Lower leg skin (tissue), 4 donors: Measurements from ENCODE around the gene ADORA2B. TPM values are rescaled to one million over a fixed set of nuclear protein-coding genes. Genes with fewer than 3 reads are reported as not detected.

Experiments used
- DNase-seq, 2 donors: peaks; one replicate each; pipeline ENCODE4 v3.0.0-alpha.2; 2019; ENCODE audit warnings: low spot score in 2 of 2
- H3K4me3 ChIP-seq: fragments of 200-600 bp; sonication (generic); 2 replicates; pipeline ENCODE4 v1.5.1; 2017; ENCODE audit warnings: mild to moderate bottlenecking, low read depth; ENCODE audit not compliant: poor library complexity, severe bottlenecking
- POLR2A ChIP-seq, 2 donors: fragments of 450-650 bp; IDR thresholded peaks; one replicate each; pipeline ENCODE4 v1.6.1; 2016 to 2017; ENCODE audit warnings: antibody characterized with exemption in 2 of 2, mild to moderate bottlenecking in 1 of 2, moderate library complexity in 1 of 2
- WGBS, 2 donors: methylation state at CpG; one replicate each; pipeline ENCODE4 v1.1.5; 2018; 5-methylcytosine and 5-hydroxymethylcytosine counted together
- intact Hi-C: fragments of 100-400 bp; cut with DNase I; formaldehyde crosslinking; loops from one replicate; pipeline ENCODE4 v1.15.0; 2023; ENCODE audit warnings: low total_unique reads
- total RNA-seq, 4 donors: library from RNA; depleted of rRNA; stranded (reverse); fragments of >200 nt; gene quantifications; one replicate each; pipeline ENCODE4 v1.1.0, GENCODE V29; 2016
- TF ChIP-seq, protein P1 (sequence below), 3 donors: fragments of 450-650 bp; IDR thresholded peaks; one replicate each; pipeline ENCODE4 v1.5.1; 2016; ENCODE audit warnings: antibody characterized with exemption in 3 of 3, mild to moderate bottlenecking in 3 of 3, moderate library complexity in 2 of 3

The ADORA2B gene
- total RNA-seq, 4 donors from 2014 or later: 21.2 to 37.0 (median 29.8) TPM

DNA sequence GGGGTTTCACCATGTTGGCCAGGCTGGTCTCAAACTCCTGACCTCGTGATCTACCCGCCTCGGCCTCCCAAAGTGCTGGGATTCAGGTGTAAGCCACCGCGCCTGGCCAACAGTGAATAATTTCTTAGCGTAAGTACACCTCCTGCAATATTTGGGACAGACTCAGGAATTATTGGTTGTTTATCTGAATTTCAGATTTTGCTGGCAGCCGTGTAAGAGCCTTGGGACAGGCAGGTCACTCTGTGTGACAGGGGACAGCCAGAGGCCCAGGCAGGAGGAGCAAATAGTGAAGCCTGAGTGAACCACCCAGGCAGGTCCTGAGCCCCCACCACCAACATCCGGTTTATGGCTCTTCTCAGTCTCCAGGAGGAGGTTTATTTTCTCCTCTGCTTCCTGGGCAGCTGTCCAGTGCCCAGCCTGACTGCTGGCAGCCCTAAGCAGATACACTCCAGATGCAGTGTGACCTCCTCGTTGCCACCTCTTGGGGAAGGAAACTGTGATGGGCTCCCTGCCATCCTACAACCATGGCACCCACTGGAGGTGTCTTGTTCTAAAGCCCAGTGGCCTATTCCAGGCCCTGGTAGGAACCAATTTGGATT is 26.2 kb upstream of the ADORA2B start:
- intact Hi-C loops: no loop called here
- WGBS, 2 donors: 88 to 93% methylated on average over 9 of the region's 9 CpGs
- no peak overlapping the region for H3K4me3 ChIP-seq
- peak in 1 of 2 donors; percentile 50 for DNase-seq
- TF ChIP-seq, protein P1, sequence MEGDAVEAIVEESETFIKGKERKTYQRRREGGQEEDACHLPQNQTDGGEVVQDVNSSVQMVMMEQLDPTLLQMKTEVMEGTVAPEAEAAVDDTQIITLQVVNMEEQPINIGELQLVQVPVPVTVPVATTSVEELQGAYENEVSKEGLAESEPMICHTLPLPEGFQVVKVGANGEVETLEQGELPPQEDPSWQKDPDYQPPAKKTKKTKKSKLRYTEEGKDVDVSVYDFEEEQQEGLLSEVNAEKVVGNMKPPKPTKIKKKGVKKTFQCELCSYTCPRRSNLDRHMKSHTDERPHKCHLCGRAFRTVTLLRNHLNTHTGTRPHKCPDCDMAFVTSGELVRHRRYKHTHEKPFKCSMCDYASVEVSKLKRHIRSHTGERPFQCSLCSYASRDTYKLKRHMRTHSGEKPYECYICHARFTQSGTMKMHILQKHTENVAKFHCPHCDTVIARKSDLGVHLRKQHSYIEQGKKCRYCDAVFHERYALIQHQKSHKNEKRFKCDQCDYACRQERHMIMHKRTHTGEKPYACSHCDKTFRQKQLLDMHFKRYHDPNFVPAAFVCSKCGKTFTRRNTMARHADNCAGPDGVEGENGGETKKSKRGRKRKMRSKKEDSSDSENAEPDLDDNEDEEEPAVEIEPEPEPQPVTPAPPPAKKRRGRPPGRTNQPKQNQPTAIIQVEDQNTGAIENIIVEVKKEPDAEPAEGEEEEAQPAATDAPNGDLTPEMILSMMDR (IDR thresholded peaks at IDR 0.05): no peak
- TF ChIP-seq POLR2A (IDR thresholded peaks at IDR 0.05): no peak

DNA sequence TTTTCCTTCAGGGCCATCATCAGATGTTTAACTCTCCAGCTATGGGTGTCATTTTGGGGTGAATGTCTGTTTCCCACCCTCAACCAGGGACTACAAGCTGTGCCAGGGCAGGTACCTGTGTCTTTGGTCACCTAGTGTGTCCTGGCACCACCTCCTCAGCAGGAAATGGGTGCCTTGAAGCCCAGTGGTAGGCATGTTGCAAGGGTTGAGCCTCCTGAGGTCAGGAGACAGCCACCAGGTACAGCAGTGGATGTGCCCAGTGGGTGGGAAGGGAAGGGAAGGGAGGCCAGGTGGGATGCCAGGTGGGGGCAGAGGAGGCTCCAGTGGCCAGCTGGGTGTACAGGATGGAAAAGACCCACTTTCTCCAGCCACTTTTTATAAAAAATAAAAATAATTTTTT is 25.5 kb upstream of the ADORA2B start:
- no peak for TF ChIP-seq POLR2A (IDR thresholded peaks at IDR 0.05)
- TF ChIP-seq, protein P1 (IDR thresholded peaks at IDR 0.05): no peak
- no peak overlapping the region for H3K4me3 ChIP-seq
- DNase-seq: peak in 1 of 2 donors; percentile 68
- intact Hi-C loops: no loop called here

DNA sequence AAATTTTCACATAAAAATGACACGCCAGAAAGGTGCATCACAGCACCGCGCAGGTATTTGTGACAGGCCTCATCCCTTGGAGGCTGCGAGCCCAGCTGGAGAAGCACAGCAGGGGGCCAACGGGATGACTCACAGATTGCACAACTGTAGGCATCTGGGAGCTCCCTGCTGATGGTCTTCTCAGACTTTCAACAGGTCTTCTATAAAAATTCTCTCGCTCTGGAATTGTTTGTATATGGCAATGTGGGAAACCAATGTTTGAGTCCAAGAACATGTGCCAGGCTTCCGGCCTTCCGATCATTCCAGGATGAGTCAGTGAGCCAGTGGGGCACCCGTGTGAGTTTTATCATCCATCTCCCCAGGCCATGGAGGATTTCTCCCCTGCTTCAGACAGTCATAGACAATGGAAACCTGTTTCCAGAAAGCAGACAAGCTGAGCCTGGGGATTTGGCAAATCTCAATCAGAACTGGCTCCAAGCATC is 24.1 kb upstream of the ADORA2B start:
- TF ChIP-seq POLR2A (IDR thresholded peaks at IDR 0.05): no peak
- TF ChIP-seq, protein P1 (IDR thresholded peaks at IDR 0.05): no peak
- H3K4me3 ChIP-seq: no peak overlapping the region
- WGBS, 2 donors: 49 to 52% methylated on average over 9 of the region's 9 CpGs
- DNase-seq: peak in 1 of 2 donors; percentile 81
- intact Hi-C loops: no loop called here

DNA sequence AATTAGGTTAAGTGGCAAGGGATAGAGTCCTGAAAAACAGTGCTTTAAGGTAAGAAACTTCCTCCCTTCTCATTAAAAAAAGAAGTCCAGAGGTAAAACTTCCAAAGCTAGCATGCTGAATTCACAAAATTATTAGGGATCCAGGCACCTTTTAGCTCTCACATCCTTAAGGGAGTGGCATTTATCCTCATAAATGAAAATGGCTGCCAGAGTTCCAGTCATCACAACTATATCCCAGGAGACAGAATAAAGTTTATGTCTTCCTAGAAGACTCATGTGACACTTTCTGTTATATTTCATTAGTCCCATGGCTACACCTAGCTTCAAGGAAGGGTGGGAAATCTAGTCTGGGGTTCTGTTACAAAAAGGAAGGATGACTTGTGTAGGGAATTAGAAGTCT is 23.3 kb upstream of the ADORA2B start:
- no peak overlapping the region for H3K4me3 ChIP-seq
- intact Hi-C loops: no loop called here
- no peak for TF ChIP-seq POLR2A (IDR thresholded peaks at IDR 0.05)
- TF ChIP-seq, protein P1 (IDR thresholded peaks at IDR 0.05): no peak
- no peak for DNase-seq

DNA sequence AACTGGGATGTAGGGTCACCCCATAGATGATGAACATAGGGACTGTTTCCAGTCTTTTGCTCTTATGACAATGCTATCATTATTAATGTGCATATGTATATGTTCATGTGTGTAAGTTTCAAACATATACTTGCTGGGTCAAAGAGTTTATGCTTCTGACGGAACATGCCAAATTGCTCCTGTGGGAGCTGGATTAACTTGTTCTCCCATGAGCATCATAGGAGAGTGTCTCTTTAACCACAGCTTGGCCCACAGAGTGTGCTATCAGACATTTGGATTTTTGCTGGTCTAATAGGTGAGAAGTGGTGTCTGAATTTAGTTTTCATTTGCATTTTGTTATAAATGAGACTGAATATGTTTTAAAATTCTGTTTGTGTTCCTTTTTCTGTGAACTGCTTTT is 22.3 kb upstream of the ADORA2B start:
- peak in 1 of 2 donors; percentile 3 for DNase-seq
- TF ChIP-seq, protein P1 (IDR thresholded peaks at IDR 0.05): no peak
- no peak for TF ChIP-seq POLR2A (IDR thresholded peaks at IDR 0.05)
- no peak overlapping the region for H3K4me3 ChIP-seq
- intact Hi-C loops: no loop called here
- WGBS, 2 donors: 29 to 39% methylated on average over 1 of the region's 1 CpG
